ENCODE results near the gene ACTG1. TPM values are rescaled to one million over a fixed set of nuclear protein-coding genes. Genes with fewer than 3 reads are reported as not detected.

ACTG1 gene
- total and polyA plus RNA-seq, 9 of the 15 experiments (the other 6 are each of a cell fraction or from before 2014, with no cell fraction given), result 224 to 1,775 (median 568) TPM

- TF ChIP-seq ZNF407 (IDR thresholded peaks at IDR 0.05; ENCODE audit: low read depth) (no peak), ZNF830 (CRISPR knock-in tag; IDR thresholded peaks at IDR 0.05) (no peak), ILK (tag; IDR thresholded peaks at IDR 0.05; ENCODE audit: borderline replicate concordance, low read depth) (no peak), ZNF384 (IDR thresholded peaks at IDR 0.05; ENCODE audit: low read depth, low read length) (no peak), ZNF592 (IDR thresholded peaks at IDR 0.05) (no peak), GMEB1 (CRISPR knock-in tag; IDR thresholded peaks at IDR 0.05) (no peak), L3MBTL2 (IDR thresholded peaks at IDR 0.05) (peak; percentile 31; the same call in 1 of the 2 replicates), CREM (IDR thresholded peaks at IDR 0.05; ENCODE audit: low read depth) (no peak), NR2C2 (CRISPR knock-in tag; IDR thresholded peaks at IDR 0.05) (no peak), NR2C2 (tag; IDR thresholded peaks at IDR 0.05) (no peak), CBX3 (IDR thresholded peaks at IDR 0.05; ENCODE audit: borderline replicate concordance in 1 of 2, low read length in 2 of 2) (no peak)
- TF ChIP-seq, protein P1, sequence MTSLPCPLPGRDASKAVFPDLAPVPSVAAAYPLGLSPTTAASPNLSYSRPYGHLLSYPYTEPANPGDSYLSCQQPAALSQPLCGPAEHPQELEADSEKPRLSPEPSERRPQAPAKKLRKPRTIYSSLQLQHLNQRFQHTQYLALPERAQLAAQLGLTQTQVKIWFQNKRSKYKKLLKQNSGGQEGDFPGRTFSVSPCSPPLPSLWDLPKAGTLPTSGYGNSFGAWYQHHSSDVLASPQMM (CRISPR knock-in tag; IDR thresholded peaks at IDR 0.05), result no peak
These were observed 40.5 kb upstream of the ACTG1 start (continued) for GRCh38 chr17:81553018-81553615.

All from K562 (cell line).